ENCODE data around the gene TMEM30B.

DNA sequence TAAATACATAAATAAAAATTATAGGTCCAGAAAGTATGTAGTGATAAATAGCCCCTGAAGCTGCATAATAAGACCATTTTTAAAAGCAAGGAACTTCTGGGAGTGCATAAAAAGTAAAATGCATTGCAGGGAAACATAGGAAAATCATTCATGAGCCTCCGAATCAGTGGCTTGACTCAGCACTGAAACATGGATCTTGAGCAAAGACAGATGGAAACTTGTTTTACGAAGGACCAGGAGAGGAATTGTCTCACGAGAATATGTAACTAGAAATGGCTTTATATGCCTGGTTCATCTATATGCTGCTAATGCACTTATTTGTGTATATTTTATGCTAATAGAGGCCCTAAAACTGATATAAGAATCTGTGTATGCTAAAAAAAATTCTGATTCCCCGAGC is 14.7 kb downstream of the TMEM30B start:
- TF ChIP-seq, protein P1, sequence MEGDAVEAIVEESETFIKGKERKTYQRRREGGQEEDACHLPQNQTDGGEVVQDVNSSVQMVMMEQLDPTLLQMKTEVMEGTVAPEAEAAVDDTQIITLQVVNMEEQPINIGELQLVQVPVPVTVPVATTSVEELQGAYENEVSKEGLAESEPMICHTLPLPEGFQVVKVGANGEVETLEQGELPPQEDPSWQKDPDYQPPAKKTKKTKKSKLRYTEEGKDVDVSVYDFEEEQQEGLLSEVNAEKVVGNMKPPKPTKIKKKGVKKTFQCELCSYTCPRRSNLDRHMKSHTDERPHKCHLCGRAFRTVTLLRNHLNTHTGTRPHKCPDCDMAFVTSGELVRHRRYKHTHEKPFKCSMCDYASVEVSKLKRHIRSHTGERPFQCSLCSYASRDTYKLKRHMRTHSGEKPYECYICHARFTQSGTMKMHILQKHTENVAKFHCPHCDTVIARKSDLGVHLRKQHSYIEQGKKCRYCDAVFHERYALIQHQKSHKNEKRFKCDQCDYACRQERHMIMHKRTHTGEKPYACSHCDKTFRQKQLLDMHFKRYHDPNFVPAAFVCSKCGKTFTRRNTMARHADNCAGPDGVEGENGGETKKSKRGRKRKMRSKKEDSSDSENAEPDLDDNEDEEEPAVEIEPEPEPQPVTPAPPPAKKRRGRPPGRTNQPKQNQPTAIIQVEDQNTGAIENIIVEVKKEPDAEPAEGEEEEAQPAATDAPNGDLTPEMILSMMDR (IDR thresholded peaks at IDR 0.05) = no peak
- no peak for TF ChIP-seq POLR2A (IDR thresholded peaks at IDR 0.05)

Measured in right lobe of liver (tissue), 4 donors.